SU-DHL-6 (cell line): ENCODE results near the gene TECTA.

Source experiments
- H2AFZ ChIP-seq: fragments of 200-600 bp; sonication (generic); 2 replicates; pipeline ENCODE4 v1.6.1; 2014; ENCODE audit warnings: low read depth, mild to moderate bottlenecking, moderate library complexity, mixed read lengths, antibody characterized with exemption, low read length; ENCODE audit not compliant: severe bottlenecking
- H3F3A ChIP-seq: fragments of 200-600 bp; shearing (Covaris generic); 2 replicates; pipeline ENCODE4 v1.6.0; 2016; ENCODE audit warnings: antibody characterized with exemption, mild to moderate bottlenecking; ENCODE audit not compliant: insufficient read depth
- H3K27ac ChIP-seq: fragments of 200-600 bp; sonication (generic); 2 replicates; pipeline ENCODE4 v1.5.1; 2016; ENCODE audit warnings: low read depth, mild to moderate bottlenecking, low read length, moderate library complexity, mixed read lengths
- H3K27me3 ChIP-seq: fragments of 200-600 bp; sonication (generic), shearing (Covaris generic); 2 replicates; pipeline ENCODE4 v1.6.0; 2014; ENCODE audit warnings: mild to moderate bottlenecking, low read length
- H3K36me3 ChIP-seq: fragments of 200-600 bp; sonication (generic); 2 replicates; pipeline ENCODE4 v1.6.1; 2014; ENCODE audit warnings: mild to moderate bottlenecking, low read length, mixed read lengths
- H3K4me2 ChIP-seq: fragments of 300-600, 200-600 bp; shearing (Covaris generic), sonication (generic); 2 replicates; pipeline ENCODE4 v1.6.0; 2014; ENCODE audit warnings: low read length, low read depth, mild to moderate bottlenecking; ENCODE audit not compliant: poor library complexity, severe bottlenecking
- H3K4me3 ChIP-seq: fragments of 200-600 bp; sonication (generic); 2 replicates; pipeline ENCODE4 v1.5.1; 2014; ENCODE audit warnings: antibody characterized with exemption, low read length, mild to moderate bottlenecking, mixed read lengths; ENCODE audit not compliant: insufficient read depth, poor library complexity, severe bottlenecking
- H3K79me2 ChIP-seq: fragments of 200-600 bp; sonication (generic); 2 replicates; pipeline ENCODE4 v1.6.1; 2014; ENCODE audit warnings: mild to moderate bottlenecking, low read length, moderate library complexity; ENCODE audit not compliant: insufficient read depth
- H3K9ac ChIP-seq: fragments of 200-600 bp; sonication (generic); 2 replicates; pipeline ENCODE4 v1.7.0; 2014; ENCODE audit warnings: mild to moderate bottlenecking, low read length
- H3K9me2 ChIP-seq: fragments of 200-600 bp; sonication (generic); replicated peaks from 2 replicates; pipeline ENCODE4 v1.6.1; 2014; ENCODE audit warnings: low read length; ENCODE audit not compliant: insufficient read depth
- H3K9me3 ChIP-seq: fragments of 200-600 bp; sonication (generic); 2 replicates; pipeline ENCODE4 v1.6.1; 2014; ENCODE audit warnings: low read length, mixed read lengths; ENCODE audit not compliant: insufficient read depth
- H4K20me1 ChIP-seq: fragments of 200-600 bp; sonication (generic); 2 replicates; pipeline ENCODE4 v1.6.1; 2014; ENCODE audit warnings: low read depth, mild to moderate bottlenecking, antibody characterized with exemption, low read length, moderate library complexity, mixed read lengths
- EZH2phosphoT487 ChIP-seq: fragments of 200-600 bp; sonication (generic), shearing (Covaris generic); conservative IDR thresholded peaks from 2 replicates; pipeline ENCODE4 v1.6.1; 2018; ENCODE audit warnings: mild to moderate bottlenecking, antibody characterized with exemption, low read length, moderate library complexity, mixed read lengths
- TF ChIP-seq, protein P1 (sequence below): fragments of 200-600 bp; sonication (generic); IDR thresholded peaks from one replicate; pipeline ENCODE4 v1.5.1; 2017; ENCODE audit warnings: antibody characterized with exemption, mild to moderate bottlenecking, low read length, moderate library complexity; ENCODE audit not compliant: insufficient read depth, poor library complexity, severe bottlenecking

TECTA gene

DNA sequence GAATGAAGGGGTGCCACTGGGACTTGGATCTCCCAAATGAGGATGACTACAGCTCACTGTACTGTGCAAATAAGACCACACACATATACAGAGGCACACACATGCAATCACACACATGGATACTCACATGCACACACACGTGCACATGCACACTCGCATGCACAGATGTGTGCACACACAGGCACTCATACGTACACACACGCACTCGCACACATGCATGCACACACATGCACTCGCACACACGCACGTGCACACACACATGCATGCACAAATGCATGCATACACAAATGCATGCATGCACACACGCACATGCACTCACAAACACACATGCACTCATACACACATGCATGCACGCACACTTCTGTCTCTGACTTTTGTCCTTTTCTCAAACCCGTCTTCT lies 36.0 kb downstream of the TECTA start:
- H3K9ac ChIP-seq, result no peak overlapping the region
- H3K27me3 ChIP-seq, result 0 out of 2 replicates have a peak, but pooled peaks cover 2% of the 10 kb centered on the region
- no peaks in the 10 kb centered on the region for H4K20me1 ChIP-seq
- H3K27ac ChIP-seq, result no peak overlapping the region
- H3K79me2 ChIP-seq, result no peaks in the 10 kb centered on the region
- no peaks in the 10 kb centered on the region for H3K9me3 ChIP-seq
- no peaks in the 10 kb centered on the region for H3F3A ChIP-seq
- H3K4me2 ChIP-seq, result no peak overlapping the region
- no peak overlapping the region for H3K4me3 ChIP-seq
- H2AFZ ChIP-seq, result no peak overlapping the region
- TF ChIP-seq, protein P1, sequence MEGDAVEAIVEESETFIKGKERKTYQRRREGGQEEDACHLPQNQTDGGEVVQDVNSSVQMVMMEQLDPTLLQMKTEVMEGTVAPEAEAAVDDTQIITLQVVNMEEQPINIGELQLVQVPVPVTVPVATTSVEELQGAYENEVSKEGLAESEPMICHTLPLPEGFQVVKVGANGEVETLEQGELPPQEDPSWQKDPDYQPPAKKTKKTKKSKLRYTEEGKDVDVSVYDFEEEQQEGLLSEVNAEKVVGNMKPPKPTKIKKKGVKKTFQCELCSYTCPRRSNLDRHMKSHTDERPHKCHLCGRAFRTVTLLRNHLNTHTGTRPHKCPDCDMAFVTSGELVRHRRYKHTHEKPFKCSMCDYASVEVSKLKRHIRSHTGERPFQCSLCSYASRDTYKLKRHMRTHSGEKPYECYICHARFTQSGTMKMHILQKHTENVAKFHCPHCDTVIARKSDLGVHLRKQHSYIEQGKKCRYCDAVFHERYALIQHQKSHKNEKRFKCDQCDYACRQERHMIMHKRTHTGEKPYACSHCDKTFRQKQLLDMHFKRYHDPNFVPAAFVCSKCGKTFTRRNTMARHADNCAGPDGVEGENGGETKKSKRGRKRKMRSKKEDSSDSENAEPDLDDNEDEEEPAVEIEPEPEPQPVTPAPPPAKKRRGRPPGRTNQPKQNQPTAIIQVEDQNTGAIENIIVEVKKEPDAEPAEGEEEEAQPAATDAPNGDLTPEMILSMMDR, result no peak
- TF ChIP-seq EZH2phosphoT487, result no peak
- H3K9me2 ChIP-seq, result no peaks in the 10 kb centered on the region
- H3K36me3 ChIP-seq, result no peaks in the 10 kb centered on the region

DNA sequence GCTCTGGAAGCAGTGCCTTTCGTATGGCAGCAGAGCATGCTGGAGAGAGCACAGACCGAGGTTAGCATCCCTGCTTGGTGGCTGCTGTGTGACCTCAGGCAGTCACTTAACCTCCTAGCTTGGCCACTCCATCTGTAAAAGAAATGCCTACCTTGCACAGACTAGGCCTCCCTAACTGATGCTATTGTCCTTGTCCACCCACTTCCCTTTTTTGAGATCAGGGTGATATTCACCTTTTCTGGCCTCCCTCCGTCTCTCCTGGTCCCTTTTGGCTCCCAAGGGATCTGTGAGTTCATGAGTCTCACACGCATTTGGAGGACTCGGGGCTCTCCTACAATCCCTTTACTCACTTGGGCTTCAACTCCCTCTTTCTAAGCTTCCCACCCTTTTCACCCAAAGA lies 37.2 kb downstream of the TECTA start:
- no peaks in the 10 kb centered on the region for H3K9me3 ChIP-seq
- H3K27ac ChIP-seq, result no peak overlapping the region
- no peaks in the 10 kb centered on the region for H3K79me2 ChIP-seq
- H3K4me3 ChIP-seq, result no peak overlapping the region
- H4K20me1 ChIP-seq, result no peaks in the 10 kb centered on the region
- 0 out of 2 replicates have a peak, but pooled peaks cover 2% of the 10 kb centered on the region for H3K27me3 ChIP-seq
- H3K4me2 ChIP-seq, result no peak overlapping the region
- TF ChIP-seq, protein P1, result no peak
- no peak for TF ChIP-seq EZH2phosphoT487
- H3K36me3 ChIP-seq, result no peaks in the 10 kb centered on the region
- no peaks in the 10 kb centered on the region for H3F3A ChIP-seq
- H3K9ac ChIP-seq, result no peak overlapping the region
- no peaks in the 10 kb centered on the region for H3K9me2 ChIP-seq
- H2AFZ ChIP-seq, result no peak overlapping the region

GRCh38 chr11:121140369-121140768 lies 39.3 kb downstream of the TECTA start:
- H3K9me3 ChIP-seq, result no peaks in the 10 kb centered on the region
- no peak overlapping the region for H3K4me2 ChIP-seq
- H4K20me1 ChIP-seq, result no peaks in the 10 kb centered on the region
- H3K27ac ChIP-seq, result no peak overlapping the region
- no peak overlapping the region for H3K9ac ChIP-seq
- no peak overlapping the region for H3K4me3 ChIP-seq
- H3K9me2 ChIP-seq, result no peaks in the 10 kb centered on the region
- H2AFZ ChIP-seq, result no peak overlapping the region
- no peaks in the 10 kb centered on the region for H3K79me2 ChIP-seq
- no peaks in the 10 kb centered on the region for H3K36me3 ChIP-seq
- H3F3A ChIP-seq, result no peaks in the 10 kb centered on the region
- H3K27me3 ChIP-seq, result 0 out of 2 replicates have a peak, but pooled peaks cover 2% of the 10 kb centered on the region
- TF ChIP-seq, protein P1, result no peak
- TF ChIP-seq EZH2phosphoT487, result no peak

DNA sequence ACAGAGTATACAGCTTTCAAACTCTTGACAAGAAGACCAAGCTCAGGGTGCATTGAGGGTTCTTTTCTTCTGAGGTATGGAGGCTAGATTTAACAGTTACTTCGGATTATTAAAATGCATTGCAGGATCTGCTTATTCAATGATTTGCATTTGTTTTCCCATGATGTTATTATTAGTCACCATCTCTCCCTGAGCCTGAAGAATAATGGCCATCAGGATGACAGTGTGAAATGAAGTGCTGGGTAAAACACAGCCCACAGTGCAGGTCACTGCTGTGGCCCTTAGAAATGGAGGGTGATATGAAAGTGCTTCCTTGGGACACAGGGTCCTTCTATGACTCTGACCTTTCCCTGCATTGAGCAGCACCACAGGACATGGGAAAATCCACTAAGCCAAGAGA lies 40.0 kb downstream of the TECTA start:
- Histone ChIP-seq H3K27me3 (0 out of 2 replicates have a peak, but pooled peaks cover 2% of the 10 kb centered on the region), H3F3A (no peaks in the 10 kb centered on the region), H4K20me1 (no peaks in the 10 kb centered on the region), H3K4me3 (no peak overlapping the region), H3K9me3 (no peaks in the 10 kb centered on the region), H3K36me3 (no peaks in the 10 kb centered on the region), H3K79me2 (no peaks in the 10 kb centered on the region), H3K4me2 (no peak overlapping the region), H2AFZ (no peak overlapping the region), H3K9me2 (no peaks in the 10 kb centered on the region), H3K27ac (no peak overlapping the region), H3K9ac (no peak overlapping the region)
- TF ChIP-seq, protein P1, result no peak
- no peak for TF ChIP-seq EZH2phosphoT487
